Adrenal gland (tissue), 12 donors: ENCODE measurements around the gene CYYR1. TPM values are rescaled to one million over a fixed set of nuclear protein-coding genes. Genes with fewer than 3 reads are reported as not detected.

Source experiments
- DNase-seq, 7 donors: peaks; one replicate each; pipeline ENCODE4 v3.0.0-alpha.2; 2019 to 2020
- H3K27ac ChIP-seq, 5 donors: fragments of 200-600 bp; sonication (generic) in 4 of 5; 1 replicate in 3 of 5; 2 replicates in 2 of 5; pipeline versions ENCODE4 v1.5.1 to v1.8.0; 2016 to 2020; ENCODE audit warnings: mild to moderate bottlenecking in 1 of 5
- H3K27me3 ChIP-seq: fragments of 200-600 bp; 2 replicates; pipeline ENCODE4 v1.8.0; 2021
- H3K36me3 ChIP-seq, 2 donors: fragments of 200-600 bp; replicated peaks in 1 of 2; 1 replicate in 1 of 2; 2 replicates in 1 of 2; pipeline versions ENCODE4 v1.5.1 to v1.8.0; 2018 to 2022
- H3K4me1 ChIP-seq, 2 donors: fragments of 200-600 bp; replicated peaks in 1 of 2; 1 replicate in 1 of 2; 2 replicates in 1 of 2; pipeline versions ENCODE4 v1.5.1 to v1.8.0; 2018 to 2021
- H3K4me3 ChIP-seq, 4 donors: fragments of 200-600 bp; sonication (generic) in 3 of 4; one replicate each; pipeline ENCODE4 v1.5.1; 2016 to 2018
- H3K9me3 ChIP-seq, 3 donors: fragments of 200-600 bp; sonication (generic) in 1 of 3; replicated peaks in 1 of 3; 1 replicate in 2 of 3; 2 replicates in 1 of 3; pipeline versions ENCODE4 v1.5.1 to v1.8.0; 2016 to 2021
- POLR2A ChIP-seq, 2 donors: fragments of 450-650 bp; IDR thresholded peaks; one replicate each; pipeline ENCODE4 v1.6.1; 2017; ENCODE audit warnings: antibody characterized with exemption in 2 of 2, mild to moderate bottlenecking in 2 of 2, moderate library complexity in 1 of 2
- WGBS, 4 donors: extraction: QIAGEN DNeasy Blood & Tissue Kit in 2 of 4; methylation state at CpG; one replicate each; pipeline versions ENCODE4 v1.1.5 to v1.1.7; 2013 to 2017; 5-methylcytosine and 5-hydroxymethylcytosine counted together
- intact Hi-C, 2 donors: fragments of 100-400 bp; cut with DNase I; formaldehyde crosslinking; loops; one replicate each; pipeline versions ENCODE4 v1.14.1 to v1.15.0; 2022 to 2023
- polyA plus RNA-seq, 3 donors: library from polyadenylated mRNA; stranded (reverse); fragments of 200-250 nt in 2 of 3; fragments of 350-450 nt in 1 of 3; fragmentation: Illumina TruSeq in 1 of 3; extraction: RNeasy Lipid Tissue Mini Kit (QIAGEN cat#74804) in 1 of 3; gene quantifications; one replicate each; pipeline ENCODE4 v1.2.3, GENCODE V29; 2013 to 2014
- total RNA-seq, 9 donors: library from RNA; depleted of rRNA in 4 of 9; stranded (reverse); fragments of >200 nt in 4 of 9; fragments of 120-200 nt in 1 of 9; fragmentation: NEBNext Ultra II Directional in 1 of 9; extraction: Animal tissue kit (Norgen Biotek cat#: 25700) in 1 of 9; gene quantifications; one replicate each; pipeline versions ENCODE4 v1.1.0 to v1.2.4, GENCODE V29; 2013 to 2023
- TF ChIP-seq, protein P1 (sequence below), 6 experiments: fragments of 450-650 bp in 4 of 6; fragments of 200-600 bp in 2 of 6; sonication (generic) in 1 of 6; IDR thresholded peaks; 1 replicate in 5 of 6; 2 replicates in 1 of 6; pipeline versions ENCODE4 v1.5.1 to v1.8.0; 2016 to 2021; ENCODE audit warnings: antibody characterized with exemption in 6 of 6, mild to moderate bottlenecking in 2 of 6, moderate library complexity in 1 of 6
- donor health status: healthy with polysubstance abuse.
- donor health status: Bipolar disorder and iron deficiency.
- donor health status: DM: yes; HTN: yes; CAD: no.
- donor health status: DM: no; HTN: no; CAD: no.
- donor health status: DM: no; HTN: no; CAD: no.
- donor health status: DM: yes; HTN: yes; CAD: no.

CYYR1 gene
- total and polyA plus RNA-seq, 12 donors = 30.4 to 114 (median 59.7) TPM

DNA sequence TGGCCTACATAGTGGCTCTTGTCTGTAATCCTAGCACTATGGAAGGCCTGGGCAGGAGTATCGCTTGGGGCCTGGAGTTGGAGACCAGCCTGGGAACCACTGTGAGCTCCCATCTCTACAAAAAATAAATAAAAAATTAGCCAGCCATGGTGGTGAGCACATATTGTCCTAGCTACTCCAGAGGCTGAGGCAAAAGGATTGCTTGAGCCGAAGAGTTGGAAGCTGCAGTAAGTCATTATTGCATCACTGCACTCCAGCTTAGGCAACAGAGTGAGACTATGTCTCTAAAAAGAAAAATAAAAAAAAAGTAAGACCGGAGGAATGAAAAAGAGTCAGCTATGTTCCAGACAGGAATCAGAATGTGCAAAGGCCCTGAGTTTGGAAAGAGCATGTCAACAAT, 115.3 kb downstream of the CYYR1 start:
- Histone ChIP-seq H3K4me1 (peaks cover 0 to 3% of the 10 kb centered on the region in 2 donors), H3K27me3 (no peaks in the 10 kb centered on the region), H3K27ac (no peak overlapping the region), H3K9me3 (no peaks in the 10 kb centered on the region), H3K36me3 (no peaks in the 10 kb centered on the region), H3K4me3 (no peak overlapping the region)
- peak in 1 of 7 donors; percentile 10 for DNase-seq
- 84 to 93% (median 89%) methylated on average over 3 of the region's 3 CpGs for WGBS, 4 donors
- intact Hi-C loops = no loop called here
- TF ChIP-seq, protein P1, sequence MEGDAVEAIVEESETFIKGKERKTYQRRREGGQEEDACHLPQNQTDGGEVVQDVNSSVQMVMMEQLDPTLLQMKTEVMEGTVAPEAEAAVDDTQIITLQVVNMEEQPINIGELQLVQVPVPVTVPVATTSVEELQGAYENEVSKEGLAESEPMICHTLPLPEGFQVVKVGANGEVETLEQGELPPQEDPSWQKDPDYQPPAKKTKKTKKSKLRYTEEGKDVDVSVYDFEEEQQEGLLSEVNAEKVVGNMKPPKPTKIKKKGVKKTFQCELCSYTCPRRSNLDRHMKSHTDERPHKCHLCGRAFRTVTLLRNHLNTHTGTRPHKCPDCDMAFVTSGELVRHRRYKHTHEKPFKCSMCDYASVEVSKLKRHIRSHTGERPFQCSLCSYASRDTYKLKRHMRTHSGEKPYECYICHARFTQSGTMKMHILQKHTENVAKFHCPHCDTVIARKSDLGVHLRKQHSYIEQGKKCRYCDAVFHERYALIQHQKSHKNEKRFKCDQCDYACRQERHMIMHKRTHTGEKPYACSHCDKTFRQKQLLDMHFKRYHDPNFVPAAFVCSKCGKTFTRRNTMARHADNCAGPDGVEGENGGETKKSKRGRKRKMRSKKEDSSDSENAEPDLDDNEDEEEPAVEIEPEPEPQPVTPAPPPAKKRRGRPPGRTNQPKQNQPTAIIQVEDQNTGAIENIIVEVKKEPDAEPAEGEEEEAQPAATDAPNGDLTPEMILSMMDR (IDR thresholded peaks at IDR 0.05) = no peak
- no peak for TF ChIP-seq POLR2A (IDR thresholded peaks at IDR 0.05)

DNA sequence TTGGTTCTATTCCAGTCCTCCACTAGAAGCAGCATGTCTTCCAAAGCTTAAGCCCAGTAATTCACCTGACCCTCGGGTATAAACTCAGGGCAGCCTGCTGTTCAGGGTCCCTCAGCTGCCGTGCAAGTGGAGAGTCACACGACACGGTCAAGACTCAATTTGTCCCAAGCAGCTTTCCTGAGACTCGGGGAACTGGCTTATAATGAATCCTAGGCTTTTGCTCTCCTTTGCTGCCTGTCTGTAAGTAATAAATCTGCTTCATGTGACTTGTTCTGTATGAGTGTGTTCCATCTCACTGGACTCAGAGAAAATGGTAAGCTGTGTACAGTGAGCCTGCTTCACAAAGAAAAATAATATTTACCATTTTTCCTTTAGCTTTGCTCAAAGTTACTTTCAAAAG, 119.8 kb downstream of the CYYR1 start:
- Histone ChIP-seq H3K4me3 (no peak overlapping the region), H3K4me1 (peaks cover 0 to 4% of the 10 kb centered on the region in 2 donors), H3K9me3 (no peaks in the 10 kb centered on the region), H3K27me3 (no peaks in the 10 kb centered on the region), H3K36me3 (no peaks in the 10 kb centered on the region), H3K27ac (no peak overlapping the region)
- TF ChIP-seq POLR2A (IDR thresholded peaks at IDR 0.05) = no peak
- TF ChIP-seq, protein P1 (IDR thresholded peaks at IDR 0.05) = no peak
- DNase-seq = peak in 2 of 7 donors; percentile 8 to 16
- 51 to 68% (median 57%) methylated on average over 5 of the region's 5 CpGs for WGBS, 4 donors
- intact Hi-C loops = no loop called here

DNA sequence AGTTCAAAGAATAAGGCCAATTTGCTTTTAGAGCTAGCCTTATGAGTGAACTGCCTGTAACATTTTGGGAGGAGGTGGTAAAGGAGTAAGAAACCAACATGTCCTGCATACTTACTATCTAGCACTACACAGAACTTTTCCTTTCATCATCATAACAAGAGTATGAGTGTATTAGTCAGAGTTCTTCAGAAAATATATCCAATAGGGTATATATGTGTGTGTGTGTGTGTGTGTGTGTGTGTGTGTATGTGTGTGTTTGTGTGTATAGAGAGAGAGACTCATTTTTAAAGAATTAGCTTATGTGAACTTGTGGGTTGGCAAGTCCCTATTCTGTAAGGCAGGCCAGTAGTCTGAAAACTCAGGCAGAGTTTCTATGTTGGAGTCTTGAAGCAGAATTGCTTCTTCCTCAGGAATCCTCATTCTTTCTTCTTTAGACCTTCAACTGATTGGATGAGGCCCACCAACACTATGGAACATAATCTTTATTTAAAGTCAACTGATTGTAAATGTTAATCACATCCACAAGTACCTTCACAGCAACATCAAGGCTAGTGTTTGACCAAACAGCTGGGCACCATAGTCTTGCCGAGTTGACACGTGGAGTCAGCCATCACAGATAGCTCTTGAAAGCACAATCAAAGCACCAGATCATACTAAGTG, 121.9 kb downstream of the CYYR1 start:
- TF ChIP-seq, protein P1 (IDR thresholded peaks at IDR 0.05) = no peak
- TF ChIP-seq POLR2A (IDR thresholded peaks at IDR 0.05) = no peak
- H3K27ac ChIP-seq = no peak overlapping the region
- H3K4me1 ChIP-seq = peaks cover 0 to 4% of the 10 kb centered on the region in 2 donors
- intact Hi-C loops = no loop called here
- no peak overlapping the region for H3K4me3 ChIP-seq
- no peaks in the 10 kb centered on the region for H3K9me3 ChIP-seq
- H3K27me3 ChIP-seq = no peaks in the 10 kb centered on the region
- H3K36me3 ChIP-seq = no peaks in the 10 kb centered on the region
- WGBS, 4 donors = 86 to 94% (median 92%) methylated on average over 2 of the region's 2 CpGs
- no peak for DNase-seq

DNA sequence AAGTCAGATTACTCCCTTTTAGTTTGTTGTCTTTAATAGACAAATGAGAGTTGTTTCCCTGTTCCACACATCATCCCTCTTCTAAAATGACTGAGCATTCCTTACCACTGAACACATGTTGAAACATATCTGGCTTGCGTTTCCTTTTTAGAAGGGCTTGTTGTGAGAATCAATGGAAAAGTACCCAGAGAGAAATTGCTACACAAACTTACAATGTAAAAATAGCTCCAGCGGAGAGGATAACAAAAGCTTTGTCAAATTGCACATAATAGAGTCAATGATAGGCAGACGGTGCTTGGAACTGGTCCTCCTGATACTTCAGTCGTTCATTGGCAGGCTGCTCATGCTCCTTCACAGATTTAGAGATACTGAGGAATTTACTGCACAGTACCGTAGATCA, 123.9 kb downstream of the CYYR1 start:
- H3K27me3 ChIP-seq = no peaks in the 10 kb centered on the region
- no peaks in the 10 kb centered on the region for H3K36me3 ChIP-seq
- no peak for DNase-seq
- peaks cover 0 to 4% of the 10 kb centered on the region in 2 donors for H3K4me1 ChIP-seq
- no peaks in the 10 kb centered on the region for H3K9me3 ChIP-seq
- H3K4me3 ChIP-seq = no peak overlapping the region
- intact Hi-C loops = no loop called here
- TF ChIP-seq POLR2A (IDR thresholded peaks at IDR 0.05) = no peak
- TF ChIP-seq, protein P1 (IDR thresholded peaks at IDR 0.05) = no peak
- 44 to 67% (median 61%) methylated on average over 5 of the region's 5 CpGs for WGBS, 4 donors
- no peak overlapping the region for H3K27ac ChIP-seq
